RCC 7860 (cell line): ENCODE results near the gene TAOK1.
"Not testable (repeated sequence)": the region's sequence is repeated elsewhere in the genome, so short reads cannot be mapped to it uniquely, and the experiment has no call there.

Experiments
- DNase-seq: peaks from one replicate; pipeline ENCODE4 v3.0.0-alpha.2; 2015; ENCODE audit warnings: low spot score
- FAIRE-seq: peaks from 2 replicates; lab custom pipeline; 2012; peaks lifted over from hg19 to GRCh38; lab: Jason Lieb, UNC

Gene TAOK1

DNA sequence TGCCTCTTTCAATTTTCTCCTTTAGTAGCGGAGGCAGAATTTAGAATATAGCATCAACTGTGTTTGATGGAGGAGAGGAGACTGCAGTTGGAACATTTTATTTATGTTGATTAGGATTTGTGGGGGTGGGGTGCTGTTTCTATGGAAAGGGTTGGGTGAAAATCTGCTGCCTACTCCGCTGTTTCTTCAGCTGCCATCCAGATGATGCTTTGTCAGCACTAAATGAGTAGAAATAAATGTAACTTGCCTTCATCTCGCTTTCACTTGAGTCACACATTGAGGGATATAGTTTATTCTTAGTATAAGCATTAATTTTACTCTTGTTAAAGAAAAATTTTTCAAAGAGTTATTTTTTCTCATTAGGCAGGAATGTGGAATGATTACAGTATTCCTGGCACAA, 134.5 kb downstream of the TAOK1 start:
- FAIRE-seq (no peak), DNase-seq (no peak)

DNA sequence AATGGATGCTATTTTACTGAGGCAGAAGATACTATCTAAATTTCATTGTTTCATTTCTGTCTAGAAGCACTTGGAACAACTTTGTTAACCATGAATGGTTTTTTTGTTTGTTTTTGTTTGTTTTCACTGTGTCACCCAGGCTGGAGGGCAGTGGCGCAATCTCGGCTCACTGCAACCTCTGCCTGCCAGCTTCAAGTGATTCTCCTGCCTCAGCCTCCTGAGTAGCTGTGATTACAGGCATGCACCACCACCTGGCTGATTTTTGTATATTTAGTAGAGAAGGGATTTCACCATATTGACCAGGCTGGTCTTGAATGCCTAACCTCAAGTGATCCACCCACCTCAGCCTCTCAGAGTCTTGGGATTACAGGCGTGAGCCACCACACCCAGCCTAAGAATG, 136.2 kb downstream of the TAOK1 start:
- no peak for FAIRE-seq

DNA sequence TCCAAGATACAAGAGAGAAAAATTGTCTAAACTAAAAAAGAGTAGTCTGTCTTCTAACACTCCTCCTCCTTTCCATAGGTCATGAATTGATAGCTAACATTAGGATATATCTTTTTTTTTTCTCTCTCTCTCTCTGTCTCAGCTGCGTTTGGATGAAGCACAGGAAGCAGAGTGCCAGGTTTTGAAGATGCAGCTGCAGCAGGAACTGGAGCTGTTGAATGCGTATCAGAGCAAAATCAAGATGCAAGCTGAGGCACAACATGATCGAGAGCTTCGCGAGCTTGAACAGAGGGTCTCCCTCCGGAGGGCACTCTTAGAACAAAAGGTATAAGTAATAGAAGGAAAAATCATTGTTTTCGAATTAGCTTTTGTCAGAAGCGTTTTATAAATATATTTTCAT, 143.8 kb downstream of the TAOK1 start:
- FAIRE-seq: no peak
- DNase-seq: no peak

More for the DNA sequence above, 136.2 kb downstream of the TAOK1 start:
- no peak for DNase-seq

DNA sequence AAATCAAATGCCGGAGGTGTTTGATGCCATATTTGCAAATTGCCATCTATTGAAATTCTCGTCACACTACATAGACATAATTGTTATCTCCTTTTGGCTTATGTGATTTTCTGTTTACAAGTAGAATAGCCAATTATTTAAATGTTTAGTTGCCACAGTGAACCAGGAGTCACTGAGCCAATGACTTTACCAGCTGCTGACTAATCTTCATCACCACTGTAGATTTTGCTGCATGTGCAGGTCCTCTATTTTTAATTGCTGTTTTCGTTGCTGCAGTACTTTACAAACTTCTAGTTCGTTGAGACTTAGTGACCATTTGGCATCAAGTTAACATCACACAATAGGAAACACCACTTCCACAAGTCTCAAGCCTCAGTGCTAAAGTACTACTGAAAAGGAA, 153.9 kb downstream of the TAOK1 start:
- DNase-seq (no peak), FAIRE-seq (no peak)

DNA sequence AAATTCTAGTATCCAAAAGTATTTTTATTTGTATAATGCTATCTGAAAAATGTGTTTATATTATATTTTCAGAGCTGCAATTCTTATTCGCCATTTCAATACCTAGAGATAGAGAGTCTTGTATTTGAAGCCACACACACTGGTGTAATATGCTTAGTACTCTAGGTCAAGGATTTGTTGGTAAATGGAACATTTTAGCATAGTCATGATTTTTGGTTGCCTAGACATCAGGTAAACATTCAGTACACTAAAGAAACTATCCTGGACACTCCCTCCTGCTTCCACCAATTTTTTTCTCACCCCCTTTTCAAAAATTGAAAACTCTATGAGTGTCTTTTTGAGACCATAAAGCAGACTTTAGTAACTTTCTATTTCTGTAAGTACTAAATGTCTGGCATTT, 155.9 kb downstream of the TAOK1 start:
- DNase-seq (no peak), FAIRE-seq (no peak)

DNA sequence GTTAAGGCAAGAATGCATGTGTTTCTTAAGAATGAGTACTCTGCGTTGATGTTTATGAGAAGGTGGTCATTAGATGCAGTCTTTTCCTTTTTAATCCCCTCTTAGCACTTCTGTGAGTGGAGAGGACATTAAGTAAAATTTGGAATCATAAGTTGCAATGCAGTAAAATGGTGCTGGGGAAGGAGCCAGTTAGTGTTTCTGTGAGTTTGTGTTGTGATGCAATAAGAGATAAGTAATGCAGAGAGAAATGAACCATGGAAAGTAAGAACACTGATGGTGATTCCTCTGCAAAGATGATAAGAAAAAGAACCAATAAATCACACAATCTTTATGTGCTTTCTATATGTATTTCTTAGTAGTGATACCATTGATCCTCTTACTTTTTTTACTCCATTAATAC, 156.7 kb downstream of the TAOK1 start:
- FAIRE-seq (no peak), DNase-seq (no peak)

DNA sequence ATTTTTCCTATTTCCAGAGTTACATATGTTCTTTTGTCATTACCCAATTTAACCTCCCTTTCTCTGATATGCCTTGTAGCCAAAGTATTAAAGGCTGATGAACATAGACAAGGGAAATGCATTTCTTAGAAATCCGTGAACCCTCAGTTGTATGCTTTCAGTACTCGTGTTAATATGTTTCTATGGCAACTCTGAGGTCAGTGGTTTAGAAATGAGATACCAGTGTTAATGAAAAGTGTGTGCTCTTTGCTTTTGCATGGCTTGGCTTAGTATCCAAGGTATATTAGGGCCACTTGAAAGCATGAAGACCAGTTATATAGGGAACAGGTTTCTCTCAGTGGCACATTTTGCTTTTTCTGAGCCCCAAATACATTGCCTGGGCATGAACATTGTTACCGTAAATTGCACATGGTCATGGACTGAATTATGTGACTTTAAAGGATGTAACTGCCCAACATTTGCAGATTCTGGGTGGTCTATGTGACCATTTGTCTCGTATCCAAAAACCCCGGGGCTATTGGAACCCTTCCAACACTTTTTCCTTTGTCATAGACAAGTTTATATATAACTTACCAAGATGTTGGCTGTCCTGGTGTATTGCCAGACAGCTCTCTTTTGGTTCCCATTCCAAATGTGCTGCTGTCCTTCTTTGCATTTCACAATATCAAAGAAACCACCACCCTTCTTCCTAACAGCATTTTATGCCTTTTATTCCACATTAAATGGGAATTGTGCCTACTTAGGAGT, 159.2 kb downstream of the TAOK1 start:
- DNase-seq (no peak), FAIRE-seq (no peak)

DNA sequence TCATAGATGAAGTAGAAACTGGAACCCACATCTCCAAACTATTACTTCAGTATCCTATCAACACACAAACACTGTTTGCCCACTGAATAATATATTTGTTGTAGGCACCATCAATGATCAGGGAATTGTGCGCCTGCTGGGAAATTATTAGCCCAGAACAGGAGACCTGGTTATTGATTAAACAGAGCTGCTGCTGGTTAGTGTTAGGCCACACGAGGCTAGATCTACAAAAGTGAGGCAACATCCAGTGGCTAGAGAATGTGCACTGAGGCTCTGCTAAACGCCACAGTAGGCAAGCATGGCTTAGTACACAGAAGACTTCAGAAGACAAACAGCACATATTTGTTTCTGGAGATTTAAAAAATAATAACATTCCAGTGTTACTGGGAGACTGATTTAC, 165.7 kb downstream of the TAOK1 start:
- DNase-seq (peak; percentile 43), FAIRE-seq (peak; percentile 76)

DNA sequence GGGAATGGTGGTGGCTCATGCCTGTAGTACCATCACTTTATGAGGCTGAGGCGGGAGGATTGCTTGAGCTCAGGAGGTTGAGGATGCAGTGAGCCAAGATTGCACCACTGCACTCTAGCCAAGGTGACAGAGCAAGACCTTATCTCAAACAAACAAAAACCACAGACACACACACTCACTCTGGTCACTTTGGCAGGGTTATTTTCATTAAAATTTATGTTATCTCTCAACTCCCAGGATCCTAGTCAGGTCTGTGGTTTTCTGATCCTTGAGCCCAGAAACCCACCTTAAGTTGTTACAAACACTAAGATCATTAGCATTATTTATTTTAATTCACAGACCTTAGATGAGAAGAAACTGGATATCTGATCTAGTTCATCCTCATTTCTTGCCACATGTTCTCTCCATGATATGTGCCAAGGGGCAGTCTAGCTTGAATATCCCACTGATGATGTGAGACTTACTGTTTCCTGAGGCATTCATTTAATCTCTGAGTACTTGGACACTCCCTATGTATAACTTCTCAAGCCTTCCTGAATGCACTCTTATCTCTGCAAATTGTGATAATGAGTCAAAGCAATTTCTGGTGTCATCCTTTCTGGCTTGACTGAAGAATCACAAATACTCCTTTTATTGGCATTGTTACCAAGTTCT, 167.0 kb downstream of the TAOK1 start:
- DNase-seq (peak; percentile 27), FAIRE-seq (no peak)

DNA sequence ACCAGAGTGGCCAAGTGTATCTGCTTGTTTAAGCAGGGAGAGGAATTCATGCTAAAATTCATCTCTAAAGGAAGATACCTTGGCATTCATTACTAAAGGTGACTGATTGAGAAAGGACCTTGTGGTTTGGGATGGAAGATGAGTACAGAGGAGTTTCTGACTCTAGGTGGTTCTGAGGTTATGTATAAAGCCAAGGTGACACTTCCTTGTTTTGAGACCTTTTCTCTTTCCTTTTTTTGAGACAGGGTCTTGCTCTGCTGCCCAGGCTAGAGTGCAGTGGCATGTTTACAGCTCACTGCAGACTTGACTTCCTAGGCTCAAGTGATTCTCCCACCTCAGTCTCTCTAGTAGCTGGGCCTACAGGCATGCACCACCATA, 167.6 kb downstream of the TAOK1 start:
- no peak for DNase-seq
- no peak for FAIRE-seq

DNA sequence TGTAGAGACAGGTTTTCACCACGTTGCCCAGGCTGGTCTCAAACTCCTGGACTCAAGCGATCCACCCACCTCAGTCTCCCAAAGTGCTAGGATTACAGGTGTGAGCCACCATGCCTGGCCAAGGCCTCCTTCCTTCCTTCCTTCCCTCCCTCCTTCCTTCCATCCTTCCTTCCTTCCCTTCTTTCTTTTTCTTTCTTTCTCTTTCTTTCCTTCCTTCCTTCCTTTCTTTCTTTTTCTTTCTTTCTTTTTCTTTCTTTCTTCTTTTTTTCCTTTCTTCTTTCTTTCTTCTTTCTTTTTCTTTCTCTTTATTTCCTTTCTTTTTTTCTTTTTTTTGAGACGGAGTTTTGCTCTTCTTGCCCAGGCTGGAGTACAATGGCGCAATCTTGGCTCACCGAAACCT, 168.0 kb downstream of the TAOK1 start:
- FAIRE-seq: not testable (repeated sequence)

DNA sequence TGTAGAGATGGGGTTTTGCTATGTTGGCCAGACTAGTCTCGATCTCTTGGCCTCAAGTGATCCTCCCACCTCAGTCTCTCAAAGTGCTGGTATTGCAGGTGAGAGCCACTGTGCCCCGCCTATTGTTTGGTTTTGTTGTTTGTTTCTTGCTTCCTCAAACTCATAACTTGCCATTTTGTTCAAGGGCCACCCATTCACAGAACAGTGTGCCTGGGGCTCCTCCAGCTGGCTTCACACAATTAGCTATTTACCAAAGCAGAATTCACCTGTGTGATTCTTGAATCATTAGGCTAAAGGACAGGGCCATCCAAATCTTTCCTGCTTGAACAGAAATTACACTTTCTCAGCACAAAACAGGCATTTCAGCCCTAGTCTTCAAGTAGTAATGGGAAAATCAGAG, 169.5 kb downstream of the TAOK1 start:
- DNase-seq (no peak), FAIRE-seq (no peak)

More for the DNA sequence above, 168.0 kb downstream of the TAOK1 start:
- DNase-seq: not testable (repeated sequence)

DNA sequence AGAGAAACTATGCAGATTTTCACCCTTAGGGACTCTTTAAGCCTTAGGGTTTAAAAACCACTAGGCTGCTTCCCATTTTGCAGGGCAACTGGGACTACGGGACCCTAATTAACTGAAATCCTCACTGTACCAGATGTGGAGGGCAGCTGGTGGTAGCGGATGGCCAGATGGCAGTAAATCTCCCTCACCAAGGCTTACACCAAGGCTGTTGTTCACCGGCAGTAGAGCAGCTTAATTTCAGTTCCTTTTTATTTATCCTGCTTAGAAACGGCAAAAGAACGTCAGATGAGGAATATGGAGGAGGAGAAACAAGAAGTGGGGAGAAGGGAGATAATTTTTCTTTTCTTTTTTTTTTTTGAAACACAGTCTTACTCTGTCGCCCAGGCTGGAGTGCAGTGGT, 170.2 kb downstream of the TAOK1 start:
- FAIRE-seq: no peak
- DNase-seq: no peak

DNA sequence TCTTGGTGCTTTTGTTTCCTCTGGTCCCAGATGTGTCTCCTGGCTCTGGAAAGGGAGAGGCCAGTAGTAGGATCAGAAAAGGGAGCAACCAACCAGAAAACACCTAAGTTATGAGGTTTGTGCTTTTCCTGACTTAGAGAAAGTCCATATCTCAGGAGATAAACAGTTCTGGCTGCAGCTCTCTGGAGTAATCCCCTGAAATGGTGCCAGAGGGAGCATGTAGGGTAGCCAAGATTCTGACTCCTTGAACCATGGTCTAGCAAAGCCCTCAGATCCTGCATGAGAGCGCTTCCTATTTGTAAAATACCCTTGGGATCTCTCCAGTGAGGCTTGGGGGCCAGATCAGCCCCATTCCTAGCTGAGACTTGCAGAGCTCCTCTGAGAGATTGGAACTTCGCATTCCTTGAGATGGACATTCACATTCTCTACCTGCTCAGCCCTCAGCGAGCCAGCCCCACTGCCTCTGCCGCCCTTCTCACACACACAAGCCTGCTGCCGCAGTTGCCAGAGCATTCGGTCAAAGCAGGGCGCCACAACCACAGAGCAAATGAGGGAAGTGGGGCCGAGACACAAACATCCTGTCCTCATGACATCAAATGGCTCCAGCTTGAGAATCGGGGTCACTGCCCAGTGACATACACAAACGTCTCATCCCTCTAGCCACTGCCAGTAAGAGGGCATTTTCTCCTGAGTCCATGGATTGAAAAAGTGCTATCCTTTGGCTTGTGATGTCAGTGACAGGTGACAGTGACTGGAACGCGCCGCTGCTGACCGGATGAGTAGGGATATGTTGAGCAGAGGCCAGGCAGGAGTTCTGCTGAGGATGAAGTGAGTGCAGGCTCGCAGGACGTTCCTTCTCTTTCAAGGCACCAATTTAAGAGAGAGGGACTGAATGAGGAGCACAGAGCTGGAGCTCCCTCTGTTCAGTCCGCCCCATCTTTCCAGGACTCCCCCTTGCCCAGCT, 171.7 kb downstream of the TAOK1 start:
- no peak for DNase-seq
- no peak for FAIRE-seq

DNA sequence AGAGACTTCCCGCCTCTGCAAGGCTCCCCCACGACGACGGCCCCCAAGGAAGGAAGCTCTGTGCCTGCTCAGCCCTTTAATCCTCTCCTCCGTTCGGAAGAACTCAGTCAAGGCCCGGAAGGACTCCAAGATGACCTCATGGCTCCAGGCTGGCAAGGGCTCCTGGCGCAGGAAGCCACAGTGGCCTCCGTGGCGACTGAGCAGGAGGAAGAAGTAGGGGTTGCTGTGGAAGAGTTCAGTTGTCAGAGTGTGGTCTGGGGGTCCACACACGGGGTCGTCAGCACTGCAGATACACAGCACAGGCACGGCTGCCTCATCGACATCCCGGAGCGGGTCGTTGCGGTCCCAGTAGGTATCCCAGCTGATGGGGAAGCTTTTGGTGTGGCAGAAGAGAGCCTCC, 172.5 kb downstream of the TAOK1 start:
- DNase-seq: no peak
- no peak for FAIRE-seq

DNA sequence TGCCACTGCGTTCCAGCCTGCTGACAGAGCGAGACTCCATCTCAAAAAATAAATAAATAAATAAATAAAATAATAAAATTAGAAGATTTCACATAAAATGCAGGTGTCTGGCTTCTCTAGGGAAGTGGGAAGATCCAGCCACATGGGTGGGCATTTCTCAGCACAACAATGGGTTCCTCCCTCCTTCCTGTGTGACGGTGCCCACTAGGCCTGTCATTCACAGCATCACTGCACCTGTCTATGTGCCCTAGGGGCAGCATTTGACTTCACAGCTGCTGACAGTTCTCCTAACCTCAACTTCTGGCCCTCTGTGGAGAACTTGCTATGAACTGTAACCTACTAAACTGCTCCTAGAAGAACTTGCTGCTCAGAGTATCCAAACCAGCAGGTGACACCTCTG, 173.7 kb downstream of the TAOK1 start:
- DNase-seq (no peak), FAIRE-seq (no peak)

DNA sequence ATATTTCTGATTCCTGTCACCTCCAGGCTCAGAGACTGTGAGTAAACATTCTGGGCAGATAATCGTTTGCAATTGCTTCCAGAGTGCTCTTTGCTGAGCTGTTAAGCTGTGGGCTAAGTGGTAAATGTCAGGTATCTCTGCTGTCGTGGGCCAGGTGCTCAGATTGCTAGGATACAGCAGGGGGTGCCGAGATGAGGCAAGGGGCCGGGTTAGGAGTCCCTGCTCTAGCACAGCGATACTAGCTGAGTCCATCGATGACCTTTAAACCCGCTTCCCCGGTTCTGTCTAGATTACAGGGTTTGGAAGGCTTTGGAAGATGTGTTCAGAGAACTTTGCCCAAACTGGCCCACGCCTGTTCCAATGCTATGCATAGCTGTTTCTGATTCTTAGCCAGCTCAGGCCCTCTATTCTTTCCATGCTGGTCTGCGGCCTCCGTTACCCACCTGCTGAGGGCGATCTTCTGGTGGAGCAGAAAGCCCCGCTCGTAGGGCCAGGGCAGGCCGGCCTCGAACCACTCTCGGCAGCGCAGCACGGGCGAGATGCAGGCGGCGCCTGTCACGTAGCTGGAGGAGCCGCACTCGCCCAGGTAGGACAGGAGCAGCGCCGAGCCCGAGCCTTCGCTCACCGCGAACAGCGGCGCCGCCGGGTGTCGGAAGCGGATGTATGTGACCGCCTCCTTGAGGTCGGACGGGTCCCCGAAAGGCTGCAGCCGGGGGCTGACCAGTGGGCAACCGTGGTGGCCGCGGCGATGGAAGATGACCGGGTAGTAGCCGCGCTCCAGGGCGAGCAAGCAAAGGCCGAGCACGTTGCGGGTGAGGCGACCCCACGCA, 175.7 kb downstream of the TAOK1 start:
- no peak for FAIRE-seq

DNA sequence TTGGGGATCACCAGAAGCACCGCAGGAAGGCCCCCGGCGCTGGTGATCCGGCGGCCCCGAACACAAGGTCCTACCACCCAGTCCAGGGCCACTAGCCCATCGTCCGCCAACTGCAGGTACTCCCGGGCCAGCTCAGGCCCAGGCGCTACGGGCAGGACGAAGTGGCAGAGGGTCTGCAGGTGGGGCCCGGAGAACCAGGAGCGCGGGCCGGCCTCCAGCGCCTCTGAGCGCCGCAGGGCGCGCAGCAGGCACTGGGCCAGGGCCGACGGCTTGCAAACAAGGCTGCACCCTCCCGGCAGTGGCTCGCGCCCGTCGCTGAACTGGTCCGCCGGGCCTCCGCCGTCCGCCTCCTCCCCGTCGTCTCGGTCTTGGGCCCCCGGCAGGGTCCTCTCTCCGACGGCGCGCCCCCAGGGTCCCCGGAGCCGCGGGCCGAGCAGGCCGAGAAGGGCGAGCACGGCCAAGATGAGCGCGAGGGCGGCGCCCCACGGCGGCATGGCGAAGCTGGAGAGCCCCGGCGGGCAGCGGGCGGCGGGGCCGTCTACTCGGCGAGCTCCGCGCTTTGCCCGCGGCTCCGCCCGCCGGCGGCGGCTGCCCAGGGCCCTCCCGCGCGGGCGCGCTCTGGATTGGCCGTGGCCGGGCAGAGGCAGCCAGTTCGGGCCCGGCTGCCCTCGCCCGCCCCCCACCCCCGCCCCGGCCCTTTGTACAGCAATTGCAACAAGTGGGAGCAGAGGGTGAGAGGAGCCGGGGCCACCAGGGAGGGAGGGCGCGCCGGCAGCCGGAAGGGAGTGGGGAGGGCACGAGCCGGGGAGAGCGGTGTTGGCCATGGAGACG, 176.5 kb downstream of the TAOK1 start, which contains the start of gene ABHD15:
TSS of gene ABHD15 (minus strand) at position 565 of the 831 bp plus-strand sequence. CDS start at position 494, 71 bp downstream.
- peak; percentile 33 for DNase-seq
- FAIRE-seq: no peak

More for the DNA sequence above, 175.7 kb downstream of the TAOK1 start:
- peak; percentile 14 for DNase-seq

DNA sequence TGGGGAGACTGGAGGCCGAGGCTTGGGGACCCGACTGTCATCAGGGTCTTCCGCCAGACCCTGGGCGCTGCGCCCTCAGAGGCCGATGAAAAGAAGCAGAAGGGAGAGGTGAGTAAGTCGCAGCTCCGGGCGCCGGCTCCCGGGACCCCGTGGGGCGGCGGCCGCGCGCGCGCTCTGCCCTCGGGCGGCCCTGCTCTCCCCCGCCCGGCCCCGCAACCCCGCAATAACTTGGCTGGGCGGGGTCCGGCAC, 177.1 kb downstream of the TAOK1 start:
- FAIRE-seq: no peak
- DNase-seq: no peak
